Measurements from ENCODE around the gene ABCA3.

The ABCA3 gene

DNA sequence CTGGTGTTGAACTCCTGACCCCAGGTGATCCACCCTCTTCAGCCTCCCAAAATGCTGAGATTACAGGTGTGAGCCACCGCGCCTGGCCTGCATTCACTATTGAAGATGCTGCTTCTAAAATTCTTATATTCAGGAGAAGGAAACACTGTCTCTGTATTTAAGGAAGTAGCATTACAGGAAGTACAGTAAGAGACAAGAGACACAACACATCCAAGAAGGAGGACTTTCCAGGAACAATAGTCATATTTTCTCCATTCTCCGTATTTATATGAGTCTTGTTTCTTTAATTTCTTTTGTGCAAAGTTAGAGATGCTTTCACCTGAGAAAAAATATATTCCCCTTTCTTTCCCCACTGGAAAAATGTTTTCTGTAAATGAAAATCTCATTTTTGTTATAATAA is 18.3 kb upstream of the ABCA3 start:
- in situ Hi-C loops (cut with MboI; ENCODE audit: low sequenced_read_pairs, unreplicated experiment) = no loop called here
- no peak for DNase-seq (ENCODE audit: low spot score)
- TF ChIP-seq CTCF (IDR thresholded peaks at IDR 0.05; ENCODE audit: borderline replicate concordance, control extremely low read depth, extremely low read depth, insufficient read depth, missing control alignments) = no peak

DNA sequence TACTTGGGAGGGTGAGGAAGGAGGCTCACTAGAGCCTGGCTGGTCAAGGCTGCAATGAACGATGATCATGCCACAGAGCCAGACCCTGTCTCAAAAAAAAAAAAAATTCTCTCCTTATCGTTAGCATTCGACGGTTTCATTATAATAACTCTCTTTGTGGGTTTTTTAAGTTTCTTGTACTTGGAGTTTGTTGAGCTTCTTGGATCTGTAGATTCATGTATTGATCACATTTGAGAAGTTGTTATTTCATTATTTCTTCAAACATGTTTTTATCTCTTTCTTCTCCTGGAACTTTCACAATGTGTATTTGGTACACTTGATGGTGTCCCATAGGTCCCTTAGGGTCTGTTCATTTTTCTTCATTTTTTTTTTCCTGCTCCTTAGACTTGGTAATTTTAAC is 16.8 kb upstream of the ABCA3 start:
- in situ Hi-C loops (cut with MboI; ENCODE audit: low sequenced_read_pairs, unreplicated experiment) = no loop called here
- DNase-seq (ENCODE audit: low spot score) = no peak
- TF ChIP-seq CTCF (IDR thresholded peaks at IDR 0.05; ENCODE audit: borderline replicate concordance, control extremely low read depth, extremely low read depth, insufficient read depth, missing control alignments) = no peak

GRCh38 chr16:2350500-2350899 is 10.0 kb upstream of the ABCA3 start:
- DNase-seq (ENCODE audit: low spot score) = no peak
- in situ Hi-C loops (cut with MboI; ENCODE audit: low sequenced_read_pairs, unreplicated experiment) = no loop called here
- TF ChIP-seq CTCF (IDR thresholded peaks at IDR 0.05; ENCODE audit: borderline replicate concordance, control extremely low read depth, extremely low read depth, insufficient read depth, missing control alignments) = no peak

- no peak for TF ChIP-seq CTCF (IDR thresholded peaks at IDR 0.05; ENCODE audit: borderline replicate concordance, control extremely low read depth, extremely low read depth, insufficient read depth, missing control alignments)
- DNase-seq (ENCODE audit: low spot score) = no peak
- in situ Hi-C loops (cut with MboI; ENCODE audit: low sequenced_read_pairs, unreplicated experiment) = no loop called here
These were observed 2.7 kb upstream of the ABCA3 start for GRCh38 chr16:2343211-2343610.

- TF ChIP-seq CTCF (IDR thresholded peaks at IDR 0.05; ENCODE audit: borderline replicate concordance, control extremely low read depth, extremely low read depth, insufficient read depth, missing control alignments) = no peak
- in situ Hi-C loops (cut with MboI; ENCODE audit: low sequenced_read_pairs, unreplicated experiment) = no loop called here
- DNase-seq (ENCODE audit: low spot score) = no peak
These were observed 1.2 kb upstream of the ABCA3 start for GRCh38 chr16:2341456-2342447.

DNA sequence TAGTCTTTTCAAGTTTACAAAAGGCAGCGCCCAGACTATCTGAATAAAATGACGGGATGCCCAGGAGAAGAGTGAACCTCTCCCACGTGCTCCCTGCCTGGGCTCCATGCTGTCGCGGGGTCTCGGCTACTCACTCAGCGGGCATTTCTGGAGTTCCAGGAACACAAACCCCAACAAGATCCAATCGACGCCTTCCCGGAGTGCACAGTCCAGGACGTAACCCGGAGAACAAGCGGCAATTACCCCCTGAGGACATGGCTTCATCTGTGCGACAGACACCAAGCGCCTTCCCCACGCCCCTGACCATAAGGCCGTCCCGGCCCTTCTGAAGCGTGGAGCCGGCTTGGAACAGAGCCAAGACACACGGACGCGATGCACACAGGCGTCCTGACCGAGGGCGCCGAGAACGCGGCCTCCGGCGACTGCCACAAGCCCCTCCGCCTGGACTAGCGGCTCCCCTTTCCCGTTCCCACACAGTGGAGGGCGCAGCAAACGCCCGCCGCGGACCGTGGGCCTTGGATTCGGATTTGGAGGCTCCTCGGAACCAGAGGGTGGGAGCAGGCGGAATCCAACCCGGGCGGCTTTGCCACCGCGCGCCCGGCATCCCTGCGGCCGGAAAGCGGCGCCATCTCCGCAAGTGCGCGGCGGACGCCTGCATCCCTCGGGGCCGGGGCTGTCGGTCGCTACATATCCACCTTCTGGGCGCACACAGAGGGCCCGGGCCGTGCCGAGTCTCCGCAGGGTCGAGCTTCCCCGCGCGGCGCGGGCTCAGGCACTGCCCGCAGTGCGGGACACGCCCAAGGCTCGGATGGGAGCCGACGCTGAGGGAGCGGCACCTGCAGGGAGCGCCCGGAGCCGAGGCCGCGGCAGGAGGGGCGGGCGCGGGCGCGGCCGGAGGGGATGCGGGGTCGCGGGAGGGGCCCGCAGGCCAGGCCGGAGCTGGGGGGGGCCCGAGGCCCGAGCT is 725 bp downstream of the ABCA3 start:
- peak; percentile 27 for TF ChIP-seq CTCF (IDR thresholded peaks at IDR 0.05; ENCODE audit: borderline replicate concordance, control extremely low read depth, extremely low read depth, insufficient read depth, missing control alignments)
- DNase-seq (ENCODE audit: low spot score) = peak; percentile 68
- in situ Hi-C loops (cut with MboI; ENCODE audit: low sequenced_read_pairs, unreplicated experiment) = no loop called here
